ENCODE results near the gene ZNF484. TPM values are rescaled to one million over a fixed set of nuclear protein-coding genes. Genes with fewer than 3 reads are reported as not detected.
"Not testable (repeated sequence)": the region's sequence is repeated elsewhere in the genome, so short reads cannot be mapped to it uniquely, and the experiment has no call there.

Gene ZNF484
- total RNA-seq, 2 donors from 2014 or later: 9.3 to 10.3 TPM

DNA sequence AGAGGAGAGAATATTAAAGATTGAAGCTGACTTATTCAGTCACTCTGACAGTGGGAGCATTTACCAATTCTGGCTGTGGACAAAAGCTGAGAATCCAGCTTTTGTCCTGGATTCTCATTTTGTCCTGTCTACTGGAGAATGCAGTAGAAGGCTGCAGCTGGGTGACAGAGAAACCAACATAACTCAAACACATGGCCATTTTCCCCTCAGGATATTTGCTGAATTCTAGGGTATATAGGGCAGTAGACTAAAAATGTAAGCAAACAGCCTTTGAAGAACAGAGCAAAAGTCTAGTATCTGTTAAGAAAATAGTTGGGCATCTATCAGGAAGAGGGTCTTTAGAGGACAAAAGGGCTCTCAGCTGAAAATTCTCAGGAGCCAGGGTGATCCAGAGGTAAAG lies 20.6 kb downstream of the ZNF484 start:
- intact Hi-C loops (cut with DNase I): no loop called here
- DNase-seq (ENCODE audit: low spot score): no peak
- peaks cover 0 to 3% of the 10 kb centered on the region in 2 donors for H3K36me3 ChIP-seq

DNA sequence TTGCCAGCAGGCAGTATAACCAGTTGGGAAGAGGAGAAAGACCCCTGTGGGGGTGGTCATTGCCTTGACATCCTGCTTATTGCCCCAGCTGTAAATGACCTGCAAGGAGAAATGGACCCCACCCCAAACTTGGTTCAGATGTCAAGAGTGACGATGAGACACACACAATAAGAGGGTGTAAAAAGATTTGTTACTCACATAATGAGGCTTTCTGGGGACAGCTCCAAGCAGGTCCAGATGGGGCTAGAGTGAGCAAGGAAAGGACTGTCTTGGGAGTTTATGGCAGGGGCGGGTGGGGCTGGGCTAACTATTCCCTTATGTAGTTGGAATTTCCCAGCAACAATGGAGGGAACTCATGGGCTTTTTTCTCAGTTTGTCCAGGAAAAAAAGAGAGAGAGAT lies 24.1 kb downstream of the ZNF484 start:
- H3K27me3 ChIP-seq (replicated peaks; ENCODE audit: insufficient read depth): no peaks in the 10 kb centered on the region
- H3K27ac ChIP-seq: no peak overlapping the region
- no peaks in the 10 kb centered on the region for H3K9me3 ChIP-seq
- intact Hi-C loops (cut with DNase I): no loop called here
- H3K4me1 ChIP-seq (replicated peaks): no peaks in the 10 kb centered on the region
- no peak for DNase-seq (ENCODE audit: low spot score)
- WGBS: 78% methylated on average over 2 of the region's 2 CpGs
- peaks cover 3 to 6% of the 10 kb centered on the region in 2 donors for H3K36me3 ChIP-seq
- TF ChIP-seq POLR2A (IDR thresholded peaks at IDR 0.05) (no peak), POLR2AphosphoS5 (IDR thresholded peaks at IDR 0.05) (no peak)
- TF ChIP-seq, protein P1, sequence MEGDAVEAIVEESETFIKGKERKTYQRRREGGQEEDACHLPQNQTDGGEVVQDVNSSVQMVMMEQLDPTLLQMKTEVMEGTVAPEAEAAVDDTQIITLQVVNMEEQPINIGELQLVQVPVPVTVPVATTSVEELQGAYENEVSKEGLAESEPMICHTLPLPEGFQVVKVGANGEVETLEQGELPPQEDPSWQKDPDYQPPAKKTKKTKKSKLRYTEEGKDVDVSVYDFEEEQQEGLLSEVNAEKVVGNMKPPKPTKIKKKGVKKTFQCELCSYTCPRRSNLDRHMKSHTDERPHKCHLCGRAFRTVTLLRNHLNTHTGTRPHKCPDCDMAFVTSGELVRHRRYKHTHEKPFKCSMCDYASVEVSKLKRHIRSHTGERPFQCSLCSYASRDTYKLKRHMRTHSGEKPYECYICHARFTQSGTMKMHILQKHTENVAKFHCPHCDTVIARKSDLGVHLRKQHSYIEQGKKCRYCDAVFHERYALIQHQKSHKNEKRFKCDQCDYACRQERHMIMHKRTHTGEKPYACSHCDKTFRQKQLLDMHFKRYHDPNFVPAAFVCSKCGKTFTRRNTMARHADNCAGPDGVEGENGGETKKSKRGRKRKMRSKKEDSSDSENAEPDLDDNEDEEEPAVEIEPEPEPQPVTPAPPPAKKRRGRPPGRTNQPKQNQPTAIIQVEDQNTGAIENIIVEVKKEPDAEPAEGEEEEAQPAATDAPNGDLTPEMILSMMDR (IDR thresholded peaks at IDR 0.05): no peak
- no peak overlapping the region for H3K4me3 ChIP-seq

More for the DNA sequence above, 20.6 kb downstream of the ZNF484 start:
- no peaks in the 10 kb centered on the region for H3K4me1 ChIP-seq (replicated peaks)
- no peaks in the 10 kb centered on the region for H3K9me3 ChIP-seq
- no peak overlapping the region for H3K27ac ChIP-seq
- no peak overlapping the region for H3K4me3 ChIP-seq
- TF ChIP-seq POLR2A (IDR thresholded peaks at IDR 0.05): no peak
- TF ChIP-seq POLR2AphosphoS5 (IDR thresholded peaks at IDR 0.05): no peak
- TF ChIP-seq, protein P1 (IDR thresholded peaks at IDR 0.05): no peak
- H3K27me3 ChIP-seq (replicated peaks; ENCODE audit: insufficient read depth): no peaks in the 10 kb centered on the region

DNA sequence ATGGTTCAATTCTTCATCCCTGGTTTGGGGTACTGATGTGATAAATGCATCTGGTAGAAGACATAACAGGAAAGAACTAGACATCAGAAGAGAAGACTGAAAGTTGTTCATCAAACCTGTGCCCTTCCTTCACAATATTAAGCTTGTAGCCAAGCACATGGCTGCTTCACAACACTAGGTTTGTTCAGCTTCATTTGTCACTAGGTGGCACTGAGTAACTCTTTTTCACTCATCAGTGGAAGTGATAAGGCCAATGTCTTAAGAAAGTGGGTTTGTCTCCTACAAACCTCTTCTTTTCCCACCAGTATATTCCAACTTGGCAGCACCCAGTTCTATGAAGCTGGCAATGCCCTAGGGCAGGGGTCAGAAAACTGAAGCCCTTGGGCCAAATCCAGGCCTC lies 26.9 kb downstream of the ZNF484 start:
- Histone ChIP-seq H3K4me1 (replicated peaks) (no peaks in the 10 kb centered on the region), H3K27ac (no peak overlapping the region), H3K27me3 (replicated peaks; ENCODE audit: insufficient read depth) (no peaks in the 10 kb centered on the region), H3K36me3 (peaks cover 16 to 18% of the 10 kb centered on the region in 2 donors), H3K9me3 (no peaks in the 10 kb centered on the region), H3K4me3 (no peak overlapping the region)
- no peak for TF ChIP-seq POLR2A (IDR thresholded peaks at IDR 0.05)
- no peak for TF ChIP-seq POLR2AphosphoS5 (IDR thresholded peaks at IDR 0.05)
- TF ChIP-seq, protein P1 (IDR thresholded peaks at IDR 0.05): no peak
- no peak for DNase-seq (ENCODE audit: low spot score)
- intact Hi-C loops (cut with DNase I): no loop called here

DNA sequence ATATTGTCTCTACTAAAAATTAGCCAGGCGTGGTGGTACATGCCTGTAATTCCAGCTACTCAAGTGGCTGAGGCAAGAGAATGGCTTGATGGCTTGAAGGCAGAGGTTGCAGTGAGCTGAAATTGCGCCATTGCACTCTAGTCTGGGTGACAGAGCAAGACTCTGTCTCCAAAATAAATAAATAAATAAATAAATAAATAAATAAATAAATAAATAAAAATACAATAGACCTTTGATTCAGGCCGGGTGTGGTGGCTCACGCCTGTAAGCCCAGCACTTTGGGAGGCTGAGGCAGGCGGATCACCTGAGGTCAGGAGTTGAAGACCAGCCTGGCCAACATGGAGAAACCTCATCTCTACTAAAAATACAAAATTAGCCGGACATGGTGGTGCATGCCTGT lies 29.1 kb downstream of the ZNF484 start:
- H3K9me3 ChIP-seq; H3K27ac ChIP-seq; DNase-seq (ENCODE audit: low spot score); H3K27me3 ChIP-seq (replicated peaks; ENCODE audit: insufficient read depth); intact Hi-C loops (cut with DNase I); H3K4me1 ChIP-seq (replicated peaks); H3K4me3 ChIP-seq: not testable (repeated sequence)
- H3K36me3 ChIP-seq: peaks cover 15 to 16% of the 10 kb centered on the region in 2 donors
- WGBS: 97% methylated on average over 6 of the region's 6 CpGs

GRCh38 chr9:92846662-92847145 lies 31.1 kb downstream of the ZNF484 start:
- Histone ChIP-seq H3K27ac (no peak overlapping the region), H3K4me3 (no peak overlapping the region), H3K36me3 (peaks cover 15 to 16% of the 10 kb centered on the region in 2 donors), H3K4me1 (replicated peaks) (no peaks in the 10 kb centered on the region), H3K27me3 (replicated peaks; ENCODE audit: insufficient read depth) (no peaks in the 10 kb centered on the region), H3K9me3 (no peaks in the 10 kb centered on the region)
- TF ChIP-seq POLR2AphosphoS5 (IDR thresholded peaks at IDR 0.05) (no peak), POLR2A (IDR thresholded peaks at IDR 0.05) (no peak)
- TF ChIP-seq, protein P1 (IDR thresholded peaks at IDR 0.05): no peak
- WGBS: 100% methylated on average over 1 of the region's 1 CpG
- DNase-seq (ENCODE audit: low spot score): no peak
- intact Hi-C loops (cut with DNase I): no loop called here

- H3K4me1 ChIP-seq (replicated peaks); H3K4me3 ChIP-seq; H3K9me3 ChIP-seq; H3K27me3 ChIP-seq (replicated peaks; ENCODE audit: insufficient read depth); H3K36me3 ChIP-seq; H3K27ac ChIP-seq; intact Hi-C loops (cut with DNase I); DNase-seq (ENCODE audit: low spot score): not testable (repeated sequence)
- WGBS: 97% methylated on average over 1 of the region's 1 CpG
Measured at GRCh38 chr9:92838411-92838810, 39.4 kb downstream of the ZNF484 start.

Data from prostate gland (tissue), 2 donors.